Stimulated activated CD4-positive, alpha-beta T cell treated with anti-CD3 and anti-CD28 coated beads, Interleukin-1b, Interleukin-23, amount 100 ng/mL, for 48 hours (primary cell): Measurements from ENCODE around the gene CRHR1.

ENCODE experiments used
- DNase-seq: peaks from one replicate; pipeline ENCODE4 v3.0.0-alpha.2; 2020

The CRHR1 gene

DNA sequence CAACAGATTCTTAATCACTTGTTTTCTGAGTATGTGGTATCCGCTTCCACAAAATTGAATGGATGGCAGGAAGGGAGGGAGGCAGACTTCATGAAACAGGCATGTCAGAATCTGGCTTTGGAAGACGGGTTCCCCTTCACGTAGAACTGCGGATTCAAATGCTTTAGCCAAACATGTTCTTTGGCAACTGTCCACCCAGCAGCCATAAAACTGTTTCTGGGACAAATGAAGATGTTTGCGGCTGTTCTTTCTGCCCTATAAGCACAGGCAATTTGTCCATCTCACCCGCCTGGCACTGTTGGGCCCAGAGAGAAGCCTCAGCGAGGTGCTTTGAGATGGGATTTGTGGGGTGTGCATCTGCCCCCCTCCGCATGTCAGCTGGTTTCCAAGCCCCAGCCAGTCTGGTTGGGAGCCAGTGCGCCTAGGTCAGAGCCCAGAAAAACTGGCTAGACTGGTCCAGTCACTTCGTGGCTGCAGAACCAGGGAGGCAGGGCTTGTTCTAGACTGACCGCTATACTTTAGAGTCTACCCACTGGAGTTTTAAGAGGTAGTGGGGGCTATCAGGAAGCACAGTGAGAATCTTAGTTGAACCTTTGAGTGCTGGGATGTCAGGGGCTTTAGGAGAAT lies 6.3 kb downstream of the CRHR1 start:
- DNase-seq = no peak

DNA sequence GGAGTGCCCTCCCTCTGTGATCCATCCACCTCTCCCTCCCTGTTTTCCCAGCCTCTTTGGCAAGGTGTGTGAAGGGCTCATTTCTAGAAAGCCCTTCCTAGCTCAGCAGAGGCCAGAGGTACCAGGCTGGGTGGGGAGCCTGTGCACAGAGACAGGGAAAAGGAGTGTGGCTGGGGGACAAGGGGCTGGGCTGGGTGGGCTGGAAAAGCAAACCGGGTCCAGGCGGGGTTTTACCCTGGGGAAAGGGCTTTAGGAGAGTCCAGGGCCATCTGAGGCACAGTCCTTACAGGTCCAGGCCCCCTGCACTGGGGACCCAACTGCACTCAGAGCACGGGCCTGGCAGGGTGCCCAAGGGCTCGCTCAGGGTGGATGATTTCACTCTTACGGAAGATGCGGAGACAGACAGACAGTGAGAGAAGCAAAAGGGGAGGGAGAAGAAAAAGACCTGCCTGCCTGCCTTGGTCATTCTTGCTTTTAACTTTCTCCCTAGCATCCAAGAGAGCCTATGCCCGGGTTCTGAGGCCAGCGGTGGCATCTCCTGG lies 7.0 kb downstream of the CRHR1 start:
- no peak for DNase-seq

DNA sequence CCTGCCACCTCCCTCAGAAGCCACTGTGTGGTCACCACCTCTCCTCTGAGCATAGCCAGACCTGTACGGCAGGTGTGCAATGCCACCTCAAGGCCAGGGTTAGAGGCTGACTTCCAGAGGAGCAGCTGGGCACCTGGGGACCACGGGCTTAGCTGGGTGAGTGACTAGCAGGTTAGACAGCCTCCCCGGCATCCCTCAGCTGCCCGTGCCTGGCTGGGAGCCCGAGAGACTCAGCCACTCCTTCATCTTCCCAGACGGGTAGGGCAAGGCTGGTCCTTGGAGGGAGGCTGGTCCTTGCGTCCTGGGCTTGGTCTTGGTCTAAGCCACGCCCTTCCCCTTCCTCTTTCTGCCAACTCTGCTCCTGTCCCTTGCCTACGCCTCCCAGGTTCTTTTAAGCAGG lies 7.8 kb downstream of the CRHR1 start:
- no peak for DNase-seq

DNA sequence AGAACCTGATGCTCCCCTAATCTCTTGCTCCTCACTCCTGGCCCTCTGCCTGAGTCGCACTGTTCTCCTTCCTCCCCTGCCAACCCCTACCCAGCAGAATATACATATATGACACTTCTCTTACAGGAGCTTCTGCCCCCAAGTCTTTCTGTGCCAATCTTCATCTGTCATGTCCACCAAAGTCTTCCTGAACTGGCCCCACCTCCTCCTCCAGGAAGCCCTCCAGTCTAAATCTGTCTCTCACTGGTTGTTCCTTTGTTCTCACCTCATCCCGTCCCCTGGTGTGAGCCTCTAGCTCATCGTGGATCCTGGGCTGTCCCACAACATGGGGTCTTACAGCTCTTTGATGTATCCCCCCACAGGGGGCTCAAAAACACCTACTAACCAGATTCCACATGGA lies 8.3 kb downstream of the CRHR1 start:
- DNase-seq = no peak

DNA sequence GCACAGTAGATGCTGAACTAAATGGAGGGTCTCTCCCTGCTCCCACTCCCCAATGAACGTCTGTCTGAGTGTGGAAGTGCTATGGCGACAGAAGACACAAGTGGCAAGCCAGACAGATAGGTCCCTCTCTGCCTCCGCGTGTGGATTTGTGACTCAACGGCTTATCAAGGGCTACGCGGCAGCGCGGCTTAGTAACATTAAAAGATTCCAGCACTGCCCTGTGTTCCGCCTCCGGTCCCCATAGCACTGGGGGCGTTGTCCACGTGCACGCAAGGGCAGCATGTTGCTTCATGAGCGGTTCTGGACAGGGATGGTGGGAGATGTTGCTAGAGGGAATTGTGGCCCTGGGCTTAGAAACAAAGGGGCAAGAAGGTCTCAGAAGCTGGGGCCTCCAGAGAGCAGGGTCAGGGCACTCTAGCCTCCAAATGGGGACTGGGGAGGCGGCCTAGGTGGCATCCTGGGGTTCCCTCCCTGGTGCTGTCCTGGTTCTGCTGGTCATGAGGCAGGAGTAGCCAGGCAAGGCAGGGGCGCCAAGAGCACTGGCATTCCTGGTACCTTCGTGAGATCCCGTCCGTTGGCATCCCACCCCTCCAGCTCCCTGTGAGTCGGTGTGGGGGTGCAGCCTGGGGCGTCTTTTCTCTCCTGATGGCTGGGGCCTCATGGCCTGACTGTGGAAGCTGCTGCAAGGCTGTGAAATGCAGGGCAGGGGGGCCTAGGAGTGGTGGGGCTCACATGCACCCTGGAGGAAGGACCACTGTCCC lies 9.1 kb downstream of the CRHR1 start:
- DNase-seq = no peak

DNA sequence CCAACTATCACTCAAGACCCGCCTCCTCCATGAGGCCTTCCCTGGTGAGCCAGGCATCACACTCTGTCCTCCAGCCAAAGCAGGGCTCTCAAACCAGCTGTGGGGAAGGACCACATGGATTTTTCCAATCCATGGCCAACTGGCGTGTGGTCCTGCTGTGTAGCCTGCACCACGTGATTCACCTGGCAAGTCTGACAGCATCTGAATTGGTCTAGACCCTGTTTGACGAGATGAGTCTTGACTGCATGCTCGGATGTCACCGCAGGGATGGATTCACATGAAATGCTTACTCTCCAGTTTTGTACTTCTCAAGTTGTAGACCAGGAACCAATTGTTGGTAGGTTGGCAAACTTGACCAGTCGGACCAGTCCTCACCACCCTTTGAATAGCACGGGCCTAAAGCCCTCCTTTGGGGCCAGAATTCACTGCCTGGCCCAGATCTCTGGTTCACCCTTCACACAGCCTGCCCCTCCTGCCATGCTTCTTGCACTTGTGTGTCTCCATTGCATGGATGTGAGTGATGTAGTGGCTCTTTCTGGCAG lies 9.9 kb downstream of the CRHR1 start:
- no peak for DNase-seq

DNA sequence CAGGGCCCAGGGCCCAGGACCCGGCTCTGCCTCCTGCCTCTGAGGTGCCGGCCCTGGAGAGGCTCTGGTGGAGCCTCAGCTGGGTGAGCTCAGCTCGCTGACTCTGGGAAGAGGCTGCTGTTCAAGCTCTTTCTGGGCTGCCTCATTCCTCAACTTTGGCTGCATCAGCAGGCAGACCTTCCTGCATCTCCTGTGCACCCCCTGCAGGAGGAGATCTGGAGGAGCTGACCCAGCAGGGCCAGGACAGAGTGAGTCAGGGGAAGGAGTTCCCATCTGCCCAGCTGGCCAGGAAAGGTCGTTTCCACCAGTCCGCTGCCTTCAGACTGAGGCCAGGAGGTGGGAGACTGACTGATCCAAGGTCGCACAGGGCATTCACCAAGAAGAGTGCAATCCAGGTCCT lies 10.7 kb downstream of the CRHR1 start:
- DNase-seq = no peak

DNA sequence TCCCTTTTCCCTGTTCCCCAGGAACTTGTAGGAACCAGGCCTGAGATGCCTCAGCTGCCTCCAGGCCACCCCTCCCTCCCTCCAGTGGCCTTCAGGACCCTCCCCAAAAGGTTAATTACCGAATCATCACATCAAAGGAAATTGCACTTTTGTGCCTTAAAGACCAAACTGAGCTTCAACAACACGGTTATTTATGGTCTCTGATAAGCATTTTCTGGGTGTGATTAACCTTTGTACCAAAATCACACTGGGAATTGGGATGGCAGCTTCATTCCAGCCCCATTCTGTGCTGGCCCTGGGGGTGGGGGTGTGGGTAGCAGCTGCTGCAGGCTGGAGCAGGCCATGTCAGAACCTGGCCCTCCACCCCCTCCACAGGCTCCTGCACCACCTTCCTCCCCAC lies 16.7 kb downstream of the CRHR1 start:
- no peak for DNase-seq

DNA sequence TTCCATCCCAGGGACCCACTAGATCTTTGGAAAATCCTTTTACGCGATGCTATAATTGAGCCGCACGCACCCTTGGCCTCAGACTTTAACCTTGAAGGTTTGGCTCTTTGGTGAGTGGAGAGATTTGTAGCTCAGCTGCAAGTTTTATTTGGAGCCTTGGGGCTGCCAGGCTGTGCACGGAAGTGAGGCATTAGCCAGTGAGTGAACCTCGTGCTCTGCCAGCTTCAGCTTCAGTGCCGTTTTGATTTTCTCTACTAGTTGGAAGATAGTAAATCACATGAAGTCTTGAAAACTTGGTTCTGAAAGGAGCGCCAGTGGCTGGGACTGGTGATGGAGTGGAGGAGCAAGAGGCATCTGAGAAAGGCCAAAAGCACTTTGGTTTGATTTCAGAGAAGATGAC lies 17.3 kb downstream of the CRHR1 start:
- DNase-seq = no peak

DNA sequence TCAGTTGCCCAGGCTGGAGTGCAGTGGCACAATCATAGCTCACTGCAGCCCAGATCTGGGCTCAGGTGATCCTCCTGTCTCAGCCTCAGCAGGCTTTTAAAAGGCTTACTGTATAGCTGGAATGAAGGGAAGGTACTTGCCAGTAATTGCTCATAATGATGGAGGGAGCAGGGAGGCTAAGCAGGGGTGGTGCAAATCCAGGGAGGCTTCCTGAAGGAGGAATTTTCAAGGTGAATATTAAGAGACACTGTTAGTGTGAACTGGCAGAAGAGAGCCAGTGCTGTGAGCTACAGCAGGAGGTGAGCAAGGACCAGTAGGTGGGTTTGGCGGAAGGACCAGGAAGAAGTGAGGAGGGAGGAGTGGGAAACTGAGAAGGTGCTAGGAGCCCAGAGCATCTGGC lies 24.7 kb downstream of the CRHR1 start:
- DNase-seq = no peak

DNA sequence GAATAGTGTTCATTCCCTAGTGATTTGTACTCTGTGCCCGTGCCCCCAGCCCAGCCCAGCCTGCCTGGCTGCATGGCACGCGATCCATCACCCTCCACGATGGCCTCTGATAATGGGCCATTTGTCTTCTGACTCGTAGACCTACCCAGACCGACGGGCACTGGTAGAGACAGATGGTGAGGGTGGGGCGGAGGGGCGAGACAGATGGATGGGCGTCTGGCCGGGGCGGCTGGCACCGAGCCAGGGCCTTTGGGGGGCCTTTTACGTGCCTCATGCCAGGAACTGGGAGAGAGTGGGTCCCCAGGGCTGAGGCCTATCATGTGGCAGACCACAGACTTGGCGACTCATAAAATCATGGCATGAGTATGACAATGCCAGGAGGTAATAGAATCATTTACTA lies 25.4 kb downstream of the CRHR1 start:
- no peak for DNase-seq

DNA sequence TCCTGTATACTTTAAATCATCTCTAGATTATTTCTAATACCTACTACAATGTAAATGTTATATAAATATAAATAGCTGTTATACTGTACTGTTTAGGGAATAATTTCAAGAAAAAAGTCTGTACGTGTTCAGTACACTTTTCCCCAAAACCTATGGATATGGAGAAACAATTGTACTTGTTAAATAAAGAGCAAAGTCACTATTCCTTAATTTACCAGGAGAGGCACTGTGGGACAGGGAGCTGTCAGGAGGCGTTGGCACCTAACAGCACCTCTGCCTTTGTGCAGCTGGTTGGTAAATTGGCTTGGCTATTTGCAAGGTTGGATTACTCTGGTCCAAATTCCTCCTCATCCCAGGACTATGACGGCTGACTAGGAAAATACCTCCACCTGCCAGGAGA lies 28.0 kb downstream of the CRHR1 start:
- no peak for DNase-seq

DNA sequence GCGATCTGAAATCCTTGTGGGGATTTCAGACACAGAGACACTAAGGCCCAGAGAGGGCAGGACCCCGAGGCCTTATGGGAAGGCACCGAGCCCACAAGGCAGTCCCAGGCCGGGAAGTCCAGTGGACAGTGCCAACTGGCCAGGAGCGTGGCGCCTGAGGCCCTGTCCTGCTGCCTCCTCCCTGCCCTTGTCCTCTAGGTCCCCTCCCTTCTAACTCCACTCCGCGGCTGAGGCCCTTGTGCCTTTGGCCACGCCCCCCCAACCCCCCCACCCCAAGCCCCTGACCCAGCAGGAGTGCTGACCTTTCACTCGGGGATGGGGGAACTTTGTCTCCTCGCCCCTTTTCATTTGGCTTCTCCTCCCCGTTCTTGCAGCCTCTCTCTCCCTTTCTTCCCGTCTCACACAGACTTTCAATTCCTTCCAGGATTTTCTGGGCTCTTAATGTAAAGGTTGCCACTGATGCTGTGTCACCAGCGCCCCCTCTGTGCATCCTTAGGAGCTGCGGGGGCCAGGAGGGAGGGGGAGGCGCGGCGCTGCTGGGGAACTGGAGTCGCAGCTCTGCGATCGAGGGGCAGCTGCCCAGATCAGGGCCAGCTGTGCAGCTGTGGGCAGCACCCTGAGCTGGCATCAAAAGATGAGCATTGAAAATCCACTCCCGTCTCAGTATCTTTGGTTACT lies 29.1 kb downstream of the CRHR1 start:
- no peak for DNase-seq

DNA sequence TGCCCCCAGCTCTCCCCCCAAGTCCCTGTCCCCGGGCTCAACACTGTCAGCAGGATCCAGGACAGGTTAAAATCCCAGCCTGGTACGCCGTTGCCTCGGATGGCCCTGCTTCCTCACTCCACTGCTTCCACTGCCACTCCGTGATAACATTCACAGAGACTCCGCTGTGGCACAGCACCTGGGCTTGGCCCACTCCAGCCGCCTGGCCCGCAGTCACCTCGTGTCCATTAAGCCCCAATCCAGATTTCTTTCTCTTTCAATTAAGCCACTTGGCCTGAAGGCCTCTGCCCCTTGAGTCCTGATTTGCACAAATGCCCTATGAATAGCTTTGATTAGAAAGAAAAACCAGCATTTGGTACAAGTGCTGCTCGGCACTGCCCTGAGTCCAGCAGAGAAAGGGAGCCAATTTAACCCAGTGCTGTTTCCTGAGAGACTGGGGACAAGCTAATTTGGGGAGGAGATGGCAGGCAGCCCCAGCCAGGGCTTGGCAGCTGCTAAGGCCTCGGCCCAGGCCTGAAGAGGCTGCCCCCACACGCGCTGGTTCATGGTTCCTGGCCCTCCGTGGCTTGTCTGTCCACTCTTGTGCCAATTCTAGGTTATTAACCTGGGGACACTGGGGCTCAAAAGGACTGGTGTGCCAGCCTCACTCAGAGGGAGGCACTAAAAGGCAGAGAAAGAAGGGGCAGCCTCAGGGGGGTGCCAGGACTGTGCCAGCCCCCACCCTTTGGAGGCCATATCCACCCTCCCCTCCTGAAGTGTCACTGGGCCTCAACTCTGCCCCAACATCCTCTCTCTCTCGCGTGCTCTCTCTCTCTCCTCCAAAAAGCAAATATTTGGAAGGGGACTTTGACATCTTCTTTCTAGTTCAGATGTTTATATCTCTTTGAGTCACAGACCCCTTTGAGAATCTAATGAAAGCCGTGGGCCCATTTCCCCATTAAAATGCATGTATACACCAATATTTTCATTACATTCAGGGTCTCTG lies 30.8 kb downstream of the CRHR1 start:
- no peak for DNase-seq

DNA sequence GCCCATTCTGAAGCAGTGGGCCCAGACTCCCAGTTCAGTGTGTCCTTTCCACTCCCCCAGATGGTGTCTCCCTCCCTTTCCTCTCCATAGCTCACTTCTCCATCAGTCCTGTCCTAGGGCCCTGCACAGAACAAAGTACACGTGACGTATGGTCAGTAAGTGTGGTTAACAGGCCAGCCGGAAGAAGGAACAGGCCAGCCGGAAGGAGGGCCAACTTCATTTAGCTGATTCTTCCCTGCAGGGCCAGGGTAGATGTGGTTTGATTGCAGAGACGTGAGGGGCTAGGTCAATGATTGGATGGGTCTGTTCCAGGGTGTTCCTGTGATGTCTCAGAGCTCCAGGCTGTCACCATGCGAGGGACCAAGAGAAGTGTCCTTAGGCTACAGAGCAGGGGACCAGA lies 31.6 kb downstream of the CRHR1 start:
- DNase-seq = no peak

DNA sequence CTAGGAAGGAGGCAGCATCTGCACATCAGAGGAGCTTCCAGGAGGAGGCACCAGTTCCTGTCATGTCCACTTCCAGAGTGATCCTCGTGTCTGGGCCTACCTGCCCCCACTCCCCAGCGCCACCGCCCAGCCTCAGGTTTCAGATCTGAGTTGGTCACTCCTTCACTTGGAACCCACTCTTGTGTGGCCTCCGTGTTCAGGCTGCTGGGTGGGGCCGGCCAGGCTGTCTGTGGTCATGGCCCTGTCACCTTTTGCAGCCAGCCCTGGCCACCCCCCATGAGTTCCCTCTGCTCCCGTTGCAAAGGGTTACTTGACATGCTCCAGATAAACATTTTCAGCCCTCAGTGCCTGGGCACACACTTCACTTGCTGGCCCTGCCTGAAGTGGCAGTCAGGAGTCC lies 33.9 kb downstream of the CRHR1 start:
- DNase-seq = no peak

DNA sequence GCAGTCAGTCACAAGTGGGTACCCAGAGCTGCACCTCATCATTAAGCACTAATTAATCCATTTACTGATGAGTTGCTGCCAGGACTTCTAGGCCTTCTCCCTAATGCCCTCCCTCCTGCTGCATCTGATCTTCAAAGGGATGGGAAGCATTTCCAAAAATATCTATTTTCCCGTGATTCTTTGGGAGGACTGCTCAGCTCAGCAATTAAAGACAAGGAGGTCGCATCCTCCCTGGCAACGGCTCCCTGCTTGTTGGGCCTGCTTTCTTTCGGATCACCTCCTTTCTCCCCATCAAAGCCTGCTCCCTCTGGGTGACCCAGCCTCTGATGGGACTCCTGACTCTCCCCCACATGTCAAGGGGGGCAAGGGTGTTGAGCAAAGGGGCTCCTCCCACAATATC lies 34.6 kb downstream of the CRHR1 start:
- DNase-seq = no peak

DNA sequence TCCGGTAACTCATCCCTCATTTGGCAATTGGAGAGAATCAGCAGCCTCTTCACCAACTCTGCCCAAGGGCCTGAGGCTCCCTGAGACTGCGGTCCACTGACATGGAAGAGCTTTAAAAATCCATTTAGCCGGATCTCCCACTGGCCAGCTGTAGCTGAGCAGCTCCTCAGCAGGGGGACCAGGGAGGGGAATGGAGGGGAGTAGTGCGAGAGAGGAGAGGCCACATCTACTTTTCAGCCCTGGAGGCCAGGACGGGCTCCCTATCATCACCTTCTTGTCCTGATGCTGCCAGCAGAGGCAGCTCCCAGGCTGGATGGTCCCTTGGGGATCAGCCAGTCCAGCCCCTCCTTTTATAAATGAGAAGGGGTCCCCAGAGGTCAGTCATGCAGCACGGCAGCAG lies 35.5 kb downstream of the CRHR1 start:
- DNase-seq = no peak

DNA sequence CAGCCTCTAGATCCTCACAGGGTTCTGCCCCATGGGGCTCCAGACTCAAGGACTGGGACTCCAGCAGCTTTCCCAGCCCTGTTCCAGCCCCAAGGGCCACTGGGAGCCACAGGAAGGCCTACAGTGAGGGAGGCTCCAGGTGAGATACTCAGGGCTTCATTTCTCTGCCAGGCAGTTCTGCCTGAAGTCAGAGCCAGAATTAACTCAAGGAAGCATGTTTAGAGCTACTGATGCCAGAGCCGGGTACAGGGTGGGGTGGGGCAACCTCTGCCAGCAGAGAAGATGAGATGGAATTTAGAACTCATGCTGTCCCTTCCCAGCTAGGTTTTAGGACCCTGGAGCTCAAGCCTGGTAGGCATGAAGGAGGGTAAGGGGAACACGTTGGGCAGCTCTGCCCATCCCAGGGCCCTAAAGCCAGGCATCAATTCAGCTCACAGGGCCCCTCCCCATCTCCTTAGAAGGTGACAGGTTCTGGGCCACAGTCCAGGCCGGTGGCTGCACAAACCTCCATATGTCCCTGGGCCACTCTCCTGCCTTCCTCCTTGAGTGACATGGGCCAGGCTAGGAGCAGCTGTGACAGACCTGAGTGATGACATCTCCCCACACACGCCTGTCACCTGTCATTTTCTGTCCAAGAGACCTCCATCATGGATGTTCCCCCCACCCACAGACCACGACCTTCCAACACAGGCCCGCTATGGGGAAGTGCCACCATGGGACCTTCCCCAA lies 36.1 kb downstream of the CRHR1 start:
- DNase-seq = no peak

DNA sequence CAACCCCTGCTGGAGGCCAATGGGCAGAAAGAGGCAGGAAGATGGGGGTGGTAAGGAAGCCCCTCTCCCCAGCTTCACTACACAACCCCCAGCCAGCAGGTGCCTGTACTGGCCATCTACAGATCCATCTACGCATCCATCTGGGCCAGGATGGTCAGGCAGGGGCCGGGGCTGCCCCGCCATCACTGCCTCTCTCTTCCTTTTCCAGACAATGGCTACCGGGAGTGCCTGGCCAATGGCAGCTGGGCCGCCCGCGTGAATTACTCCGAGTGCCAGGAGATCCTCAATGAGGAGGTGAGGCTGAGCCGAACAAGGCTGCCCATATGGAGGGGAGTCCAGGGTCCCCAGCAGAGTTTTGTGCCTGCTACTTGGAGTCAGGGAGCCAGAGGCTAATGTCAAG lies 37.0 kb downstream of the CRHR1 start:
- DNase-seq = no peak

DNA sequence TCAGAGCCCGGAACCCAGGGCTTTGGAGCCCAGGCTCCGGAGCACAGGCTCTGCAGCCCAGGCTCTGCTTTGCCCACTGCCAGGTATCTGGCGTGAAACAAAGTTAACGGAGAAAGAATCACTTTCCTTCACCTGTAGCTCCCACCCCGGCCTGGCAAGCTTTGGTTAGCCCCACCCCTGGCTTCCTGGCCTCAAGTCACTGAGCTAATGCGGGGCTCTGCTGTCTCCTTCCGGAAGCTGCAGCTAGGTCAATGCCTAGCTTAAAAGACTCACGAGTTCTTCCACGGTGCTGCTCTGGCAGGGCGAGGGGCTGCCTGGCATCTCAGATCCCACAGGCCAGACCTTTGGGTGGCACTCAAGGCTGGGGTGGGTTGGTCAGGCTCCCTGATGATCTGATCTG lies 39.5 kb downstream of the CRHR1 start:
- DNase-seq = no peak

DNA sequence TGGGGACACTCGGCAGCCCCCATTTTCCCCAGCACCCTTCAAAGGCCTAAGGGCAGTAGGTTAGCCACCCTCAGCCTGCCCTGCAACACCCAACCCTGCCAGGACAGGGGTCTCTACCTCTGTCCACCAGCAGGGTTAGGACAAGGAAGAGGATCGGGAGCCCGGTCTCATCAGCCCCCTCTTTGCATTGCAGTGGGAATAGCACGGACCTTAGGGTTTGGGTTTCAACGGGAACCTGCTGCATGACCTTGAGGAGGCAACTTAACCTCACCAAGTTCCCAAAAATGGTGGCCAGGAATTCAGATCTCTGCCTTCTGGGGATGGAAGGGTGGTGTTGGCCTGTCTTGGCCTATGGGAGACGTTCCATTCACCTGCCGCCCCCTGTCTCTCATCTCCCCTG lies 40.4 kb downstream of the CRHR1 start:
- no peak for DNase-seq
